ENCODE data around the gene SHPK. TPM values are rescaled to one million over a fixed set of nuclear protein-coding genes. Genes with fewer than 3 reads are reported as not detected.

Gene SHPK
- total RNA-seq, 2 donors from 2014 or later = 10.4 to 15.2 TPM

DNA sequence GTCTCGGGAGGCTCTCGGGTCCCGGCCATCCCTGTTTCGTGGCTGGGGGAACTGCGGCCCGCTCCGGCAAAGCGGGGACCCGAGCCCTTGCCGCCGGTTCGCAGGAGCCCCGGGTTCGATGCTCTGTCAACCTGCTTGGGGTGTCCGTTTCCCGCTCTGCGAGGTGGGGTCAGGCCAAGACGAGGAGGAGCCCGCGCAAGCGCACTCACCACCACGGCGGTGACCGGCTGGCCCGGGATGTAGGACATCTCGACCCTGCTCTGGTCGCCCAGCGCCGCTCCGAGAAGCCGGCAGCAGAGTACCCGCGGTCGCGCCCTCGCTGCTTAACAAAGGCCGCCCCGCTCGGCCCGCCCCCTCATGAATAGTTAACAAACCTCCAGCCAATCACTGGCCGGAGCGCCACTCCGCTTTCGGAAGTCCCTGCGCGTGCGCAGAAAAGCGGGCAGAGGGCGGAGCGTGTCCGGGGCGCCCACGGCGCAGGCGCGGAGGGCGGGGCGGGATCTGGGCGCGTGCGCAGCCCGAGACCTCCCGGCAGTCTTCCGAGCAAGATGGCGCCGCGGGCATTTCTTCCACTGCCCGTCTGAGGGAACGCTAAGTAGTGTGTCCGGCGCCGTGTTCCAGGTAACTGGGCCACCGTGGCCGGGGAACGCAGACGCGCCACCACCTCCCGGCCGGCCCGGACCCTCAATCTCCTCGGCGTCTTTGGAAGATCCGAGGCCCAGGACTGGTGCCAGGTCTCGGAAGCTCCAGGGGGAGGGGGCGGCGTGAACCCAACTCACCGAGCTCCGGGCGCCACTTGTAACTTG is 32.4 kb upstream of the SHPK start, which contains the start of the genes EMC6 and TAX1BP3:
EMC6 (plus strand) TSS at position 534 of the 806 bp plus-strand sequence. CDS start 335 bp downstream, outside the sequence.
TAX1BP3 (minus strand) TSS at position 300 of the 806 bp plus-strand sequence; CDS start at position 248, 52 bp downstream.
- ATAC-seq (peak; percentile 90), DNase-seq (peak; percentile 98 to 99 (median 99))
- Histone ChIP-seq H3K4me3 (peak within 1 kb of the TSS; percentile 72 to 100), H3K9me3 (no peaks in the 10 kb centered on the region), H3K27ac (peak within 1 kb of the TSS; percentile 96 to 100 (median 100)), H3K27me3 (no peaks in the 10 kb centered on the region), H3K36me3 (replicated peaks in 1 of 2; ENCODE audit: insufficient read depth in 1 of 2, low read depth in 2 of 2) (peaks cover 3 to 5% of the 10 kb centered on the region in 2 donors), H3K4me1 (peaks cover 42% of the 10 kb centered on the region)
- WGBS, 2 donors = 0 to 7% methylated on average over 3 to 89 of the region's 89 CpGs
- peak; percentile 96 to 99 (median 99) for TF ChIP-seq POLR2A (IDR thresholded peaks at IDR 0.05)
- TF ChIP-seq, protein P1, sequence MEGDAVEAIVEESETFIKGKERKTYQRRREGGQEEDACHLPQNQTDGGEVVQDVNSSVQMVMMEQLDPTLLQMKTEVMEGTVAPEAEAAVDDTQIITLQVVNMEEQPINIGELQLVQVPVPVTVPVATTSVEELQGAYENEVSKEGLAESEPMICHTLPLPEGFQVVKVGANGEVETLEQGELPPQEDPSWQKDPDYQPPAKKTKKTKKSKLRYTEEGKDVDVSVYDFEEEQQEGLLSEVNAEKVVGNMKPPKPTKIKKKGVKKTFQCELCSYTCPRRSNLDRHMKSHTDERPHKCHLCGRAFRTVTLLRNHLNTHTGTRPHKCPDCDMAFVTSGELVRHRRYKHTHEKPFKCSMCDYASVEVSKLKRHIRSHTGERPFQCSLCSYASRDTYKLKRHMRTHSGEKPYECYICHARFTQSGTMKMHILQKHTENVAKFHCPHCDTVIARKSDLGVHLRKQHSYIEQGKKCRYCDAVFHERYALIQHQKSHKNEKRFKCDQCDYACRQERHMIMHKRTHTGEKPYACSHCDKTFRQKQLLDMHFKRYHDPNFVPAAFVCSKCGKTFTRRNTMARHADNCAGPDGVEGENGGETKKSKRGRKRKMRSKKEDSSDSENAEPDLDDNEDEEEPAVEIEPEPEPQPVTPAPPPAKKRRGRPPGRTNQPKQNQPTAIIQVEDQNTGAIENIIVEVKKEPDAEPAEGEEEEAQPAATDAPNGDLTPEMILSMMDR (IDR thresholded peaks at IDR 0.05) = no peak
- intact Hi-C loops (cut with DNase I) = no loop called here

DNA sequence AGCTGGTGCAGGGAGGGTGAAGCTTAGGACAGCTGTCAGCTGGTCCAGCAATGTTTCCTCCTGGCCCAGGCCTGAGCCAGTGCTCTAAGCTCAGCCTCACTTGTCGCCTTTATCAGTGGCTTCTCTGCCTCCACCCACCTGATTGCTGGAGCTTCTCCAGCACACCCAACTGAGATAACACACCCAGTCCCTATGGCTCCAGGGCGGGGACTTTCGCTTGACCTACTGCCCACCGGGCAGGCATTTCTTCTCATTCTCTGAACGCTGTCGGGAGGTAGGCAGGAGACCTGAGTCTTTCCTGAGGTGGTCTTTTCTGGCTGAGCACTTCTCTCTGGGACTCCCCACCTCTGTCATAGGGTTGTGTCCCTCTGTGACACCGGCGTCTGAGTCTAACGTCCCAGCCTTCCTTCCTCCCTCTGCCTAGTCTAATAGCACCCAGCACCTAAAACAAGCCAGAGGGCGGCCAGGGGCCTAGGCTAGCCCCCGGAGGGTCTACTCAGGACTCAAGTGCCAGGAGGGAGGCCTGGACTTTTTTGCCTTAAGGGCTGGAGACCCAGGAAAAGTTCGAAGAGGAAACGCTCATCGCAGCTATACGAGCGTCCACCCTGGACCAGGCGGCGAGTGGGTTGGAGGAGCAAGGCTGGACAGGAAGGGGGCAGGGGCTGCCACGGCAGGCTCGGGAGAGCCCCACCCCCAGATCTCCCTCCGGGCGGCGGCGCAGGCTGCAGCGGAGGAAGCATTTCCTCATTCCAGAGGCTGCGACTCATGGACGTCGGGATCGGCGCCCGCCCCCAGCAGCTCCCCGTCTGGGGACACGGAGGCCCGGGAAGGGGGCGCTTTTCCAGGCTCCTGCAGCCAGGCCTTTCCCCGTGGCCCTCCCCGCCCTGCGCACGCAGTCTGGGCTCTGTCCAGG is 31.6 kb upstream of the SHPK start:
- ATAC-seq = peak; percentile 81
- no peaks in the 10 kb centered on the region for H3K27me3 ChIP-seq
- DNase-seq = peak; percentile 87 to 91 (median 88)
- 2 to 4% methylated on average over 12 to 37 of the region's 39 CpGs for WGBS, 2 donors
- intact Hi-C loops (cut with DNase I) = no loop called here
- H3K4me1 ChIP-seq = peaks cover 42% of the 10 kb centered on the region
- TF ChIP-seq POLR2A (IDR thresholded peaks at IDR 0.05) = no peak
- TF ChIP-seq, protein P1 (IDR thresholded peaks at IDR 0.05) = no peak
- peaks cover 6 to 10% of the 10 kb centered on the region in 2 donors for H3K36me3 ChIP-seq (replicated peaks in 1 of 2; ENCODE audit: insufficient read depth in 1 of 2, low read depth in 2 of 2)
- peak overlapping the region; percentile 96 to 100 (median 100) for H3K27ac ChIP-seq
- H3K9me3 ChIP-seq = no peaks in the 10 kb centered on the region
- peak overlapping the region; percentile 72 to 83 for H3K4me3 ChIP-seq

DNA sequence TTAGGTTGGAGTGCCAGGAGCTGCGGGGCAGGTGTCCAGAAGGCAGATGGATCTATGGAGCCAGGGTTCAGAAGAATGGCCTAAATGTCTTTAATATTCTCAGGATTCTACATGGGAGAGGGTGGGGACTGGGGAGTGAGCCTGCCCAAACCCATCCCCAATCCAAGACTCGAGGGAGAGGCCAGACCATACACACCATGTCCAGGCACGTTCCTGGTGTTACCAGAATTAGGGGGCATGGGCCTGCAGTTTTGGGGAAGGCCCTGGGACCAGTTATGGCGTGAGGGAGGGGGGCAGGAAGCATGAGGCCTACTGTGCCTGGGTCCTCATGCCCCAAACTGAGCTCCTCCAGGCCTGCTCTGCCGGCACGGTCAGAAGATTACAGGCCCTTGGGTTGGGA is 30.5 kb upstream of the SHPK start:
- Histone ChIP-seq H3K27me3 (no peaks in the 10 kb centered on the region), H3K36me3 (replicated peaks in 1 of 2; ENCODE audit: insufficient read depth in 1 of 2, low read depth in 2 of 2) (peaks cover 6 to 10% of the 10 kb centered on the region in 2 donors), H3K9me3 (no peaks in the 10 kb centered on the region), H3K4me3 (no peak overlapping the region), H3K4me1 (peaks cover 42% of the 10 kb centered on the region), H3K27ac (peak overlapping the region; percentile 21 to 100 (median 98))
- no peak for DNase-seq
- no peak for ATAC-seq
- TF ChIP-seq POLR2A (IDR thresholded peaks at IDR 0.05) = no peak
- TF ChIP-seq, protein P1 (IDR thresholded peaks at IDR 0.05) = no peak
- WGBS, 2 donors = 65 to 85% methylated on average over 6 of the region's 6 CpGs
- intact Hi-C loops (cut with DNase I) = no loop called here

DNA sequence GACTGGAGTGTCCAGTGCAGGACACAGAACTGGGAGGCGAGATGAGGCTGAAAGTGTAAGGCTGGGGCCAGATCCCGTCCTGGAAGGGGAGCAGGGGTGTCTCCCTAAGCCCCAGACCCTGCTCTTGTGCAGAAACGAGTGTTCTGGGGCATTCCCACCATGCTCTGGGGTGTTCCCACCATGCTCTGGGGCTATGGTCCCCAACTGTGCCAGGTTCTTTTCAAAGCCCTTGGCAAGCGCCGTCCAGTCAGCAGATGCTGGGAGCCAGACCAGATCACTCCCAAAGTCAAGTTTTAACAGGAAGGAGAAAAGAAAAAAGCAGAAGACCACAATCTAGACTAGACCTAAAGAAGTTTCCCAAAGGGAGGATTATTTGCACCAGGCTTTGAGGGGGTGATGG is 29.8 kb upstream of the SHPK start:
- TF ChIP-seq, protein P1 (IDR thresholded peaks at IDR 0.05) = no peak
- no peak for TF ChIP-seq POLR2A (IDR thresholded peaks at IDR 0.05)
- Histone ChIP-seq H3K27ac (peak overlapping the region in 1 of 4 donors; percentile 34), H3K4me3 (no peak overlapping the region), H3K27me3 (no peaks in the 10 kb centered on the region), H3K4me1 (peaks cover 42% of the 10 kb centered on the region), H3K36me3 (replicated peaks in 1 of 2; ENCODE audit: insufficient read depth in 1 of 2, low read depth in 2 of 2) (peaks cover 6 to 10% of the 10 kb centered on the region in 2 donors), H3K9me3 (no peaks in the 10 kb centered on the region)
- WGBS, 2 donors = 58 to 71% methylated on average over 5 of the region's 5 CpGs
- intact Hi-C loops (cut with DNase I) = no loop called here
- ATAC-seq (no peak), DNase-seq (no peak)
